ENCODE measurements around the gene HDHD2.

DNA sequence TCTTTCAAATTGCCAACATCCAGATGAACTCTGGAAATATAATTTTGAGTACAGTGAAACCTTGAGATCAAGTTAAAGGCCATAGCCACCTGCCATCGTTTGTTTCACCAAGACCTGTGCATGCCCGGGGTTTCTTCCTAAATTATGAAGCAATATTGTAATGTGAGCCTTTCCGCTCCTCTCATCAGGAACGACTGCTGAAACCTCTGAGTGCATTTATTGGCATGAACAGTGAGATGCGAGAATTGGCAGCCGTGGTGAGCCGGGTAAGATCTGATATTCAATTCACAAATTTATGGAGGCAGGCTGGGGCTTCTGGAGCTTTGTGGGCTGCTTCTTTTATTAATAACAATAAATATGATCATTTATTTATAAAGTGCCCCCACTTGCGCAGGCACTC is 87.2 kb downstream of the HDHD2 start:
- TF ChIP-seq, protein P1, sequence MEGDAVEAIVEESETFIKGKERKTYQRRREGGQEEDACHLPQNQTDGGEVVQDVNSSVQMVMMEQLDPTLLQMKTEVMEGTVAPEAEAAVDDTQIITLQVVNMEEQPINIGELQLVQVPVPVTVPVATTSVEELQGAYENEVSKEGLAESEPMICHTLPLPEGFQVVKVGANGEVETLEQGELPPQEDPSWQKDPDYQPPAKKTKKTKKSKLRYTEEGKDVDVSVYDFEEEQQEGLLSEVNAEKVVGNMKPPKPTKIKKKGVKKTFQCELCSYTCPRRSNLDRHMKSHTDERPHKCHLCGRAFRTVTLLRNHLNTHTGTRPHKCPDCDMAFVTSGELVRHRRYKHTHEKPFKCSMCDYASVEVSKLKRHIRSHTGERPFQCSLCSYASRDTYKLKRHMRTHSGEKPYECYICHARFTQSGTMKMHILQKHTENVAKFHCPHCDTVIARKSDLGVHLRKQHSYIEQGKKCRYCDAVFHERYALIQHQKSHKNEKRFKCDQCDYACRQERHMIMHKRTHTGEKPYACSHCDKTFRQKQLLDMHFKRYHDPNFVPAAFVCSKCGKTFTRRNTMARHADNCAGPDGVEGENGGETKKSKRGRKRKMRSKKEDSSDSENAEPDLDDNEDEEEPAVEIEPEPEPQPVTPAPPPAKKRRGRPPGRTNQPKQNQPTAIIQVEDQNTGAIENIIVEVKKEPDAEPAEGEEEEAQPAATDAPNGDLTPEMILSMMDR (conservative IDR thresholded peaks at IDR 0.05) = no peak
- no peak for TF ChIP-seq ZFX (IDR thresholded peaks at IDR 0.05)

Data from C4-2B (cell line).